ENCODE results near the gene UCHL5. TPM values are rescaled to one million over a fixed set of nuclear protein-coding genes. Genes with fewer than 3 reads are reported as not detected.

UCHL5 gene
- total RNA-seq, 1 experiment from 2014 or later, result 25.6 TPM

DNA sequence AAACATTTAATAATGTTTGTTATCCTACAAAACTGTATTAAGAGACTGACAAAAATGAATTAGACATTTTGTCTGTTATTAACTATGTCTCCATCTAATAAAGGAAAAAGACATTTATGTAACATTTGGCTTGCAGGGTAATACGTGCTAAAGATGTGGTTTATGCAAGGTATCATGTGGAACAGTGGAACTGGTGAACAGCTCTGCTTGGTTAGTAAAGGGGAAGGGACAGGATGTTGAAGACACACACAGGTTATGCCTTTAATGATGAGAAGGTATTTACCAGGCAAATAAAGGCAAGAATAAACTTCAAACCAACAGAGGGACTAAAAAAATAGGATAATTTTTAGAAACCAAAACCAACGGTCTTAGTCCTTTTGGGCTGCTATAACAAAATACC lies 93.1 kb downstream of the UCHL5 start:
- no peak for DNase-seq (ENCODE audit: low spot score)

DNA sequence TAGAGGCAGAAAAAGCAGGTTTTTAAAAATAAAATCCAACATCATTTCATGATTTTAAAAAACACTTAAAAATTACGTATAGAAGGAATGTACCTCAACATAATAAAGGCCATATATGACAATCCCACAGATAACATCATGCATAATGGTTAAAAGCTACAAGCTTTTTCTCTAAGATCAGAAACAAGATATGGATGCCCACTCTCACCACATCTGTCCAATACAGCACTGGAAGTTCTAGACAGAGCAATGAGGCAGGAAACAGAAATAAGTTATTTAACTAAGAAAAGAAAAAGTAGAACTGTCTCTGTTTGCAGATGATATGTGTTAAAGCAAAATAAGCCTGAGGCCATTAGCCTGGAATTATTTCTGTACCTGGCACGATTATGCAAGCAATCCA lies 96.3 kb downstream of the UCHL5 start:
- DNase-seq (ENCODE audit: low spot score), result no peak

Other genes with a start within 250 kb of the UCHL5 start
- 31.8 and 49.5 TPM in 2 replicates for gene RO60, start 252 bp upstream of the UCHL5 start, total RNA-seq (2014; rRNA removed; shearing (Covaris generic))
- gene GLRX2, start 46.1 kb upstream of the UCHL5 start, total RNA-seq (2014; rRNA removed; shearing (Covaris generic)), result 26.7 and 41.3 TPM in 2 replicates
- gene CDC73, start 62.7 kb upstream of the UCHL5 start, total RNA-seq (2014; rRNA removed; shearing (Covaris generic)), result 11.3 and 16.6 TPM in 2 replicates
- gene B3GALT2, start 127.3 kb upstream of the UCHL5 start, total RNA-seq (2014; rRNA removed; shearing (Covaris generic)), result 0.99 and 2.3 TPM in 2 replicates